HG03558 (cell line): Measurements from ENCODE around the gene TBL2.
"Not testable (repeated sequence)": the region's sequence is repeated elsewhere in the genome, so short reads cannot be mapped to it uniquely, and the experiment has no call there.

Source experiments
- ATAC-seq: cut with Tn5 transposase; IDR thresholded peaks from one replicate; pipeline ENCODE4 v1.9.1; 2021; ENCODE audit warnings: moderate number of reproducible peaks; ENCODE audit not compliant: unreplicated experiment; ENCODE audit errors: extremely low read depth

TBL2 gene, protein sequence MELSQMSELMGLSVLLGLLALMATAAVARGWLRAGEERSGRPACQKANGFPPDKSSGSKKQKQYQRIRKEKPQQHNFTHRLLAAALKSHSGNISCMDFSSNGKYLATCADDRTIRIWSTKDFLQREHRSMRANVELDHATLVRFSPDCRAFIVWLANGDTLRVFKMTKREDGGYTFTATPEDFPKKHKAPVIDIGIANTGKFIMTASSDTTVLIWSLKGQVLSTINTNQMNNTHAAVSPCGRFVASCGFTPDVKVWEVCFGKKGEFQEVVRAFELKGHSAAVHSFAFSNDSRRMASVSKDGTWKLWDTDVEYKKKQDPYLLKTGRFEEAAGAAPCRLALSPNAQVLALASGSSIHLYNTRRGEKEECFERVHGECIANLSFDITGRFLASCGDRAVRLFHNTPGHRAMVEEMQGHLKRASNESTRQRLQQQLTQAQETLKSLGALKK

DNA sequence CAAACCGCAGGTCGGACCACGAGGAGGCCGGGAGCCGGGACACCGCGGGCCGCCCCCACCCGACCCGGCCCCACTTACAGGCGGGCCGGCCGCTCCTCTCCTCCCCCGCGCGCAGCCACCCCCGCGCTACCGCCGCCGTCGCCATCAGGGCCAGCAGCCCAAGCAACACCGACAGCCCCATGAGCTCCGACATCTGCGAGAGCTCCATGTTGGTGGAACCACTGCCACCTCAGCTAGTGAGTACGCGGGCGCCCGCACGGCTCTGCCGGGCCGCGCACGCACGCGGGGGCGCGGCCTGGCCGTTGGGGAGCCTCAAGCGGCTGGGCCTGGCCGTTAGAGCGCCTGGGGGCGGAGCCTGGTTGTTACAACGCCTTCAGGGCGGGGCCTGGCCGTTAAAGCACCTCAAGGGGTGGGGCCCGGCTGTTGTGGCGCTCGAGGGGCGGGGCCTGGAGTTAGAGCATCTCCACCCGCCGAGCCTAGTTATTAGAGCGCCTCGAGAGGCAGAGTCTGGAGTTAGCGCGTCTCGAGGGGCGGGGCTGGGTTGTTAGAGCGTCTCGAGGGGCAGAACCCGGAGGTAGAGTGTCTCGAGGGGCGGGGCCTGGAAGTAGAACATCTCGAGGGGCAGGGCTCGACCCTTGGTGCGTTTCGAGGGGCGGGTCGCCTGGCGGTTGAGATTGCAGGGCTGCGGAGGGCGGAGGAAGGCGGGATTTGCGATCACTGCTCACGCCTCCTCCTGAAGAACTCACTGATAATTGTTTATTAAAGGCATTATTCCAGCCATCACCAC lies at the start of gene TBL2:
Gene TBL2, minus strand, starts transcription at position 238 of the 787 bp plus-strand sequence. Its CDS starts 30 bp downstream, at position 208.
- ATAC-seq = peak; percentile 80

DNA sequence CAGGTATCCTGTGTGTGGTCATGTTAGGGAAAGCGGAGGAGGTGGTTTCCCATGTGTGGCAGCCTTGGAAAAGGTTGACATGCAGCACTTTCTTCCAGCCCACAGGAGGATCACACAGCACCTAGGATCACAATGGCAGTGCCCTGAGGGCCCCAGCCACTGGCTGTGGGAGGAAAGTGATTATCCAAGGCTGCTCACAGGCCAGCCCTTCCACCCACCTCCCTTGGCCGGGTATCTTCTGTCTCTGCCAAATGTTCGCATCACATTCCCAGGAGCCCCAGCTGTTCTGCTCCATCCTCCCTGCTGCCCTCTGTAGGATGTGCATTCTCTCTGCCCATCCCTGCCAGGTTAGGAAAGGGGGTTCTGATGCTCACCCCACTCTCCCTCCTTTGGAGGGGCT lies 48.4 kb upstream of the TBL2 start:
- ATAC-seq = no peak

DNA sequence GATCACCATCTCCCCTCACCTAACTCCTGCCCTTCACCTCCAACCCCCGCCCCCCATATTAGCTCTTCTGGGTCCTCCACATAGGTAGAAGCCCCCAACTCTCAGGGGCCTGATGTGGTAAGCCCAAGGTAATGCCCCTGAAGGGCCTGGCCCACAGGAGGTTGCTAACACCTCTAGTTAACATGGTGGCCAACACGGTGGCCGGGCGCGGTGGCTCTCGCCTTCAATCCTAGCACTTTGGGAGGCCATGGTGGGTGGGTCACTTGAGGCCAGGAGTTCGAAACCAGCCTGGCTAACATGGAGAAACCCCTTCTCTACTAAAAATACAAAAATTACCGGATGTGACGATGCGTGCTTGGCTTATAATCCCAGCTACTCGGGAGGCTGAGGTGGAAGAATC lies 46.9 kb upstream of the TBL2 start:
- no peak for ATAC-seq

DNA sequence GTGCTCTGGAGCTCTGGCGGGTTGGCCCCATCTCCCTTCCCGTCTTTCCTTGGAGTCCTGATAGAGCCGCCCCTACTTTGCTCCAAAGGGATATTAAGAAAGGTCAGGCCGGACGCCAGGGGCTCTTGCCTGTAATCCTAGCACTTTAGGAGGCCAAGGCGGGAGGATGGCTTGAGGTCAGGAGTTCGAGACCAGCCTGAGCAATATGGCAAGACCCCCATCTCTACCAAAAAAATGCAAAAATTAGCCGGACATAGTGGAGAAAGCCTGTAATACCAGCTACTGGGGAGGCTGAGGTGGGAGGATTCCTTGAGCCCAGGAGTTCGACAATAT lies 46.3 kb upstream of the TBL2 start:
- no peak for ATAC-seq

DNA sequence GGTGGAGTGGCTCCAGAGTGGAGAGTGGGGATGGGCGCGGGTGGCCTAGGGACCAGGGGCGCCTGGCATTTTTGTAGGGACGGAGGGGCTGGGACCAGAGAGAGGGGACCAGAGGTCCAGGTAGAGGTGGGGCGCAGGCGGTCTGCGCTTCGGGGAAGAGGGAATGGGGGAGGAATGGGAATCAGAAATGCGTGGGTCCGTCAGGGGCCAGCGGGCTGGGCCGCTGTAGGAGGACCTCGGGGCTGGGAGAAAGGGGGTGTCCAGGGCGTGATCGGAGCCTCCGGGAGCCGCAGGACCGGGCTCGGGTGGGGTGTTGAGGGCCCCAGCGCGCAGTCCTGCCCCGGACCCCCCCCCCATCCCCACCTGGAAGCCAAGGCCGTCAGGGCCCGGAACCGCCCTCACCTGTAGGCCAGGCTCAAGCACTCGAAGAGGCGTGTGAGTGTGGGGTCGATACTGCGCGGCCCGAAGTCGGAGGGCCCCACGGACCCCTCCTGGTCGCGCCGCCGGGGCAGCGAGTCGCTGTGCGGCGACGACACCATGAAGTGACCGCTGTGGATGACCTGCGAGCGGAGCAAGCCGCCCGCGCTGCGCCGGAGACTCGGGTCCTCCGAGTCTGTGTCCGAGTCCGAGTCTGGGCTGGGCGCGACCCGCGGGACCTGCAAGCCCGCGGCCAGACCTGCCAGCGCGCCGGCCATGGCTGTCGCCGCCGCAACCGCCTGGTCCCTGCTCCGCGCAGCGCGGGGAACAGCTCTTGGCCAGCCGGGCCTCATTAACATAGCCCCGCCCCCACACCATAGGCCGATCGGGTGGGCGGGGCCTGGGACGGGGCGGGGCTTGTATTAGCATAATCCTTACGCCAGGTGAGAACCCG lies 45.7 kb upstream of the TBL2 start, which contains the start of gene MLXIPL:
Gene MLXIPL, minus strand, starts transcription at position 725 of the 871 bp plus-strand sequence. Its CDS starts 30 bp downstream, at position 695.
- no peak for ATAC-seq

DNA sequence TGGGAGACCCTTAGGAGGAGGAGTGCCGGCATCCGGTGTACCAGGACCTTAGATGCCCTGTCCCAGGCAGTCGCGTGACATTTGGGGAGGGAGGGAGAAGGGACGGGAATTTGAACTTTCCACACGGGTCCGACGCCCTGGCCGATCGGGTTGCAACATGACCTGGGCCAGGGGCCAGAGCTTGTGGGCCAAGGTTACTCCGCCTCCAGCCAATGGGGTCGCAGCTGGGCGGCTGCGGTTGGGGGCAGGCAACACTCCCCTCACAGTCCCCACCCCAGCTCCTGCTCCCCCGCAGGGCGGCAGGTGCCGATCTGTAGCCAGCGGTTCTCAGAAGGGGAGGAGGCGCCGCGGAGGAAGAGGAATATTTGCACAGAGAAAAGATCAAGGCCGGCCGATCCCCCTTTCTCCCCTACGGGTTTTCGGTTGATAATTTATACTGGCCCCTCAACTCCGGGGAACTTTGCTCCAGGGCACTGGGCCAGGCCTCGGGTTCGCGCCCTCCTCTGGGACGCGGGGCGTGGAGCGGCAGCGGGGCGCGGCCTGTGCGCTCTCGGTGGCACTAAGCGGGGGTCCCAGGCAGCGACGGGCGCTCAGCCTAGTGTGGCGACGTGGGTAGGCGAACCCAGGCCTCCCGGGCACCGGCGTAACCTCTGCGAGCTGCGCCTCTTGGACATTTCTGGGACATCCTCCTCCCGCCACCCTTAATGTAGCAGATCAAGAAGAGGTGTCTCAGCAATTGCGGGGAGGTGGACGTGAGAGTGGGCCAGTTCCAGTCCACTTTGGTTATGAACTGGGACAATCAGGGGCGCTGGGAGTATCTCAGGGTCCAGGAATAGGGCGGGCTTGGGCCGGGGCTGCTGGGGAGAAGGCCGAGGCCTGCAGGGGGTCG lies 44.8 kb upstream of the TBL2 start:
- ATAC-seq = no peak

DNA sequence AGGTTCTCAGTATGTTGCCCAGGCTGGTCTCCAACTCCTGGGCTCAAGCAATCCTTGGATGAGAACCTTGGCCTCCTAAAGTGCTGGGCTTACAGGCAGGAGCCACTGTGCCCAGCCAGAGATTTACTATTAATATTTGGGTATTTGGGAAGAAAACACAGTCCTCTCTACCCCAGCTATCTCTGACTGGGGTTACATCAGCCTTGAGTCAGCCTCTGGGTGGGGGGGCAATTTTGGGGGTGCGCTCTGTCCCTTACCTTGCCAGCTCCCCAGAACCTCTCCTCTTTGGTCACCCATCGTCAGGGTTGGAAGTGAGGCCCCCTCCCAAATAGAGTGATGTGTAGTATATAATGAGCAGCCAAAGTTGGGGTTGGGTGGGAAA lies 44.1 kb upstream of the TBL2 start:
- no peak for ATAC-seq

DNA sequence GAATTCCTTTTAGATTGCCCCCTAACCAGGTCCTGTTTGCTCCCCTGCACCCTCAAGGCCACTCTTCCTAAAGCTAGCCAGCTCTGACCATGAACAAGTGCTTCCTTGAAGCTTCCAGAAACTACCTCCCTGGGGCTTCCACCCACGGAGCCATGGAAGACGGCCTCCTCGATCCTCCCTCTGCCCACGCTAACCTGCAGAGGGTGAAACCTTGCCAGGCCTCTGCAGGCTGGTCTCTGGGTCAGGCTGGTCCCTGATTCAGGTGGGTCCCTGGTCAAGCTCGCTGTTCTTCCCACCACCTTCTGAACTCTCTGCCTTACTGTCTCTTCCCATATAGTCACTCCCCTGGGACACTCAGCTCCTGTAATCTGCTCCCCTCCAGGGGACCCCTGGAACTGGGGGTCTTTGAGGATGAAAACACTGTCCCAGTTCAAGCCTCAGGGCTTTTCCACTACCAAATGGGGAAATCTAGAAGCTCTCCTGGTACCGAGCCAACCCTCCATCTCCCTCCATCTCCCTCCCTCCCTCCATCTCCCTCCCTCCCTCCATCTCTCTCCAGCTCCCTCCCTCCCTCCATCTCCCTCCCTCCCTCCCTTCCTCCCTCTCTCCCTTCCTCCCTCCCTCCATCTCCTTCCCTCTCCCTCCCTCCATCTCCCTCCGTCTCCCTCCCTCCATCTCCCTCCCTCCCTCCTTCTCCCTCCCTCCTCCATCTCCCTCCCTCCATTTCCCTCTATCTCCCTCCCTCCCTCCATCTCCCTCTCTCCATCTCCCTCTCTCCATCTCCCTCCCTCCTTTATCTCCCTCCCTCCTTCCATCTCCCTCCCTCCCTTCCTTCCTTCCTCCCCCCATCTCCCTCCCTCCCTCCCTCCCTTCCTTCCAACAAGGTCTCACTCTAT lies 43.0 kb upstream of the TBL2 start:
- no peak for ATAC-seq

DNA sequence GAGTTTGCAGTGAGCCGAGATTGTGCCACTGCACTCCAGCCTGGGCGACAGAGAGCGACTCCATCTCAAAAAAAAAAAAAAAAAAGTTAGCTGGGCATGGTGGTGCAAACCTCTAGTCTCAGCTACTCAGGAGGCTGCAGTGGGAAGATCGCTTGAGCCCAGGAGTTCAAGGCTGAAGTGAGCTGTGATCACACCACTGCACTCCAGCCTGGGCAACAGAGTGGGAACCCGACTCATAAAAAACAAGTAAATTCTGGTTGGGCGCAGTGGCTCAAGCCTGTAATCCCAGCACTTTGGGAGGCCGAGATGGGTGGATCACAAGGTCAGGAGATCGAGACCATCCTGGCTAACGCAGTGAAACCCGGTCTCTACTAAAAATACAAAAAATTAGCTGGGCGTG lies 41.0 kb upstream of the TBL2 start:
- ATAC-seq = not testable (repeated sequence)

DNA sequence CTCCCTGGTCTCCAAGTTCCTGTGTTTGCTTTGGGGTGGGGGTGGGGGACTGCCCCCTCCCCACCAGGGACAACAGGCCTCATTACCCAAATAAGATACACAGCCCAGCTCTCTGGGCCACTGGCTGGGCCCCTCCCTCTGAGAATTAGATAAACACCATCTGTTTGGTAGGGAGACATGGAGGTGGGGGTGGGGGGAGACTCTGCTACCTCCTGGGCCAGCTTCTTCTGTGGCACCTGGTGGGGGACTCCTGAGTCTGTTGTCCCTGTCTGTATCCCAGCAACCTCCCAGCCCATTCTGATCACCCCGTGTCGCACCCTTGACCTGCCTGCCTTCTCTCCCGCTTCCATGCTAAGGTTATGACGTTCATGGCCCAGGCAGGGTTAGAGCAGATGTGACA lies 40.2 kb upstream of the TBL2 start:
- ATAC-seq = no peak

DNA sequence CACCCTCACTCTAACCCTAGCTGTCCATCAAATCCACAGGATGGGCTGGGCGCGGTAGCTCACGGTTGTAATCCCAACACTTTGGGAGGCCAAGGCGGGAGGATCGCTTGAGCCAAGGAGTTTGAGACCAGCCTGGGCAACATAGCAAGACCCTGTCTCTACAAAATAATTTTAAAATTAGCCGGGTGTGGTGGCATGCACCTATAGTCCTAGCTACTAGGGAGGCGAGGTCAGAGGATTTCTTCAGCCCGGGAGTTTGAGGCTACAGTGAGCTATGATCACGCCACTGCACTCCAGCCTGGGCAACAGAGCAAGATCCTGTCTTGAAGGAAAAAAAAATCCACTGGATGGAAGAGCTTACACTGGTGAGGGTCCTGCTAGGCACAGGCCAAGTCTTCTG lies 39.1 kb upstream of the TBL2 start:
- ATAC-seq = not testable (repeated sequence)

DNA sequence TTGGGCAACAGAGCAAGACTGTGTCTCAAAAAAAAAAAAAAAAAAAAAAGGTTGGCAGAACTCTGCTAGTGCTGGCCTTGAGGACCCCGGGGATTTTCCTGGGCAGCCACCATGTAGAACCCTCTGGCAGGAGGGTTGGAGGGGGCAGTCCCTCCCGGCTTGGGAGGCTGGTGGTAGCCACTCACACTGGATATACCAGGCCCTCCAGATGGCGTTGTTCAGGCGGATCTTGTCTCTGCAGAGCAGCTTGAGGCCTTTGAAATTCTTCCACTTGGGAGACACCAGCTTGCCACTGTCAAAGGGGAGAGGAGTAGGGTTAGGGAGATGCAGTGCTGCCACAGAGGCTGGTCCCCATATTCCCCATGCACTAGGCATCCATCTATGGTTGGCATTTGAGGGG lies 37.5 kb upstream of the TBL2 start:
- no peak for ATAC-seq

DNA sequence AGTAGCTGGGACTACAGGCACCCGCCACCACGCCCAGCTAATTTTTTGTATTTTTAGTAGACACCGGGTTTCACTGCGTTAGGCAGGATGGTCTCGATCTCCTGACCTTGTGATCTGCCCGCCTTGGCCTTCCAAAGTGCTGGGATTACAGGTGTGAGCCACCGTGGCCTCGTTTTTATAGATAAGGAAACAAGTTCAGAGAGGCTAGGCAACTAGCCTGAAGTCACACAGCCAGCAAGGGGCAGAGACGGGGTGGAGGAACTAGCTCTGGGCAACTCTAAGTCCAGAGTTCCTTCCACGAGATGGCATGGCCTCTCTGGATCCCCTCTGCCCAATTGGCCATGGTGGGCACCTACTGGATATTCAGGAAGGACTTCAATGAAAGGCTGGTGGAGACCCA lies 36.6 kb upstream of the TBL2 start:
- not testable (repeated sequence) for ATAC-seq

DNA sequence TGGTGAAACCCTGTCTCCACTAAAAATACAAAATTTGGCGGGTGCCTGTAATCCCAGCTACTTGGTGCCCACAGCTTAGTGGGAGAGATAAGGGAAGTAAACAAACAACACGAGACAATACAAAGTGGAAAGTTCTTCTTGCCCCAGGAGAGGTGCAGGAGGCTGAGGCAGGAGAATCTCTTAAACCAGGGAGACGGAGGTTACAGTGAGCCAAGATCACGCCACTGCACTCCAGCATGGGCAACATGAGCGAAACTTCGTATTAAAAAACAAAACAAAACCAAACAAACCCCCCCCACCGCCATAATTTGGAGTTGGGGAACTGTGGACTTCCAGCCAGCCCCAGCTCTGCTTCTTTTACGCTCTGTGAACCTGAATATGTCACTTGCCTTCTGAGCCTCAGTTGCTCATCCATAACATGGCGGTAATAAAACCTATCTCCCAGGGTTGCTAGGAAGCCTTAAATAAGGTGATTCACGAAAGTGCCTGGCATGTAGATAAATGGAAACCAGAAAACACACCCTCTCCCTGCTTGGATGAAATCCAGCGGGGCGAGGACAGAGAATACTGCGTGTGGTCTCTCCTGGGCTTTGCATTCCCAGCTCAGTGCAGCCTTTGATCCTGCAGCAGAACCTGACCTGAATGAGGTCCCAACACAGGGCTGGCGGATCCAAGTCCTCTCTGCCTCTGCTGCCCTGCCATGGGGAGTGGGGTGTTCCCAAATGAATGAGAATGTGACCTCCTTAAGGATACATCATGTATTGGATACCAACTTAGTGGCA lies 35.8 kb upstream of the TBL2 start:
- ATAC-seq = no peak

DNA sequence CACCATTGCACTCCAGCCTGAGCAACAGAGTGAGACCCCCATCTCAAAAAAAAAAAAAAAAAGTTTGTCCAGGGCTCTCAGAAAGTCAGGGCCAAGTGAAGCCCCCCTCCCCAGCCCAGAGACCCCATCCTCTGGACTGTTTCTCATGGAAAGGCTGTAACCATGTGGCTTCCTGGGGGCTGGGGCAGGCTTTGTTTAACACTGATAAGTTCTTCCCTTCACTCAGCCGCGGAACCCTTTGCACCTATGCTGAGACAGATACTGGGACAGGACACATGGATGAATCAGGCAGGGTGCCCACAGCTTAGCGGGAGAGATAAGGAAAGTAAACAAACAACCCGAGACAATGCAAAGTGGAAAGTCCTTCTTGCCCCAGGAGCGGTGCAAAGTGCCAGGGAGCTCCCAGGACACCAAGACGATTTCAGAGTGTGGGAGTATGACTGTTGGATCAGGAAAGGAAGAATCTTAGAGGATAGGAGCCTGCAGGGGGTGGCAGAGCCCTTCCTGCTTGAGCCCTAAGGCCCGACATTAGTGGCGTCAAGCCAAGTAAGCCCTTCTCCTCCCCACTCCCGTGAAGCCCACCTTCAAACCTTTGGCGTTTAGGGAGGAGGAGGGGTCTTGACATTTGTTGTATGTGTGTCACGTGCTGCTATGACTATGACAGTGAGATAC lies 34.4 kb upstream of the TBL2 start:
- ATAC-seq = no peak

DNA sequence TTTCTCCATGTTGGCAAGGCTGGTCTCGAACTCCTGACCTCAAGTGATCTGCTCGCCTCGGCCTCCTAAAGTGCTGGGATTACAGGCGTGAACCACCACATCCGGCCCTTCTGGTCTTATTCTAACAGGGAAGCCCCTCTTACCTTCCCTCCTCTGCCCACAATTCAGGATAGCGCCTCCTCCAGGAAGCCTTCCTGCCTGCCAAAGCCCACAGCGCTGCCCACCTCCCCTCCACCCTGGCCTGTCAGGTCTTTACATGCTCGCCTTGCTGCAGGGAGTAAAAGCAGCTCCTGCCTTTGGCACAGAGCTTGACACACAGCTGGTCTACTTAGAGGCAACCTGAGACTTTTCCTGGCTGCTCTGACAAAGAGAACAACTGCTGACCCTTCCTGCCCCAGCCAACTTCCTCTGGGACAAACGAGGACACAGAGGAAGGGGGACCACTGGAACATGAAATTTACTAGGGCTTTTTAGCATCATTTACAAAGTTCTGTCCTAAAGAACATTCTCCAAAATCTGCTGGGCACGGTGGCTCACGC lies 32.7 kb upstream of the TBL2 start:
- no peak for ATAC-seq

DNA sequence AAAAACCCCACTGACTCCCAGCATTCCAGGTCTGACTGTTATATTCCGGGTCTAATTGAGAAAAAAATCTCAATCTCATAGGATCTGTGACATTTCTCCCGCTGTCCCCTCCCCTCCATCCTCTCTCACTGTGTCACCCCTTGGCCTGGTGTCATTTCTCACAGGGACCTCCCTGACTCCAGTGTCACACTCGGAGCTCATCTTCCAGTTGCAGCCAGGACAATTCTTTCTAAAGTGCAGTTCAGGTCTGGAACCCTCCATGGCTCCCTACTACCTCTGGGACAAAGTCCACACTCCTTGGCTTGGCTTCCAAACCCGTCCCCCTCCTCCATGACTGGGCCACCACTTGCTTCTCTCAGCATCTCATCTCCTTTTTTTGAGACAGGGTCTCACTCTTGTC lies 31.7 kb upstream of the TBL2 start:
- no peak for ATAC-seq
